Stimulated activated CD8-positive, alpha-beta memory T cell treated with anti-CD3 and anti-CD28 coated beads, Interleukin-15, amount 100 ng/mL, for 4 hours (primary cell): ENCODE data around the gene TXNDC11.

Experiments used
- DNase-seq, 2 donors: peaks; one replicate each; pipeline ENCODE4 v3.0.0-alpha.2; 2020; ENCODE audit warnings: low read depth in 2 of 2

TXNDC11 gene

DNA sequence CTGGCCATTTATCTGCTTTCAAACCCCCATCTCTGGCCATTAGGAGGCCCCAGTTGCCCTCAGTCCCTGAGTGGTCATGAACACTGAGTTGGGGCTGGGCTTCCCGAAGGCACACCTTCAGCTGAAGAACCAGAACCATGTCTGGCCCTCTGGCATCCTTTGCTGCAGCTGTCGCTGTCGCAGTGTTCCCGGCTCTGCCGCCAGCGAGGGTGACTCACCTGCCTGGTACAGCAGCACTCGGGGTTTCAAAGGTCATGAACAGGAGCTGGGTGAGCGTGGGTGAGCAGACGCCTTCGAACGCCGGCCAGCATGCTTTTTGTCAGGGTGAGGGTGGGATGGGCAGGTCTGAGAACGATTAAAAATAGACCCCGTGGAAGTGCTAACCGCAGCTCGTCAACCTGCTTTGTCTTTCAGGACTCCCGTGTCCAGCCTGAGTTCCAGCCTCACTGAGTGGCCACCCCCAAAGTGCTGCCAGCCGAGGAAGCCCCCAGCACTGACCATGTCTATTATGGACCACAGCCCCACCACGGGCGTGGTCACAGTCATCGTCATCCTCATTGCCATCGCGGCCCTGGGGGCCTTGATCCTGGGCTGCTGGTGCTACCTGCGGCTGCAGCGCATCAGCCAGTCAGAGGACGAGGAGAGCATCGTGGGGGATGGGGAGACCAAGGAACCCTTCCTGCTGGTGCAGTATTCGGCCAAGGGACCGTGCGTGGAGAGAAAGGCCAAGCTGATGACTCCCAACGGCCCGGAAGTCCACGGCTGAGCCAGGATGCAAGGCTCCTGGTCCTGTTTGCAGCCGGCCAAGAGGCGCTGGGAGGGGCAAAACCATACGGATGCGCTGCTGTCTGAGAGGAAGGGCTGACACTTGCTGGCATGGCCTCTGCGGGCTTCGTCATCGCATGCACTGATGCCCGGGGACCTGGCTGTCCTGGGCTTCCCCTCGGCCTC is 66.8 kb downstream of the TXNDC11 start:
- no peak for DNase-seq

DNA sequence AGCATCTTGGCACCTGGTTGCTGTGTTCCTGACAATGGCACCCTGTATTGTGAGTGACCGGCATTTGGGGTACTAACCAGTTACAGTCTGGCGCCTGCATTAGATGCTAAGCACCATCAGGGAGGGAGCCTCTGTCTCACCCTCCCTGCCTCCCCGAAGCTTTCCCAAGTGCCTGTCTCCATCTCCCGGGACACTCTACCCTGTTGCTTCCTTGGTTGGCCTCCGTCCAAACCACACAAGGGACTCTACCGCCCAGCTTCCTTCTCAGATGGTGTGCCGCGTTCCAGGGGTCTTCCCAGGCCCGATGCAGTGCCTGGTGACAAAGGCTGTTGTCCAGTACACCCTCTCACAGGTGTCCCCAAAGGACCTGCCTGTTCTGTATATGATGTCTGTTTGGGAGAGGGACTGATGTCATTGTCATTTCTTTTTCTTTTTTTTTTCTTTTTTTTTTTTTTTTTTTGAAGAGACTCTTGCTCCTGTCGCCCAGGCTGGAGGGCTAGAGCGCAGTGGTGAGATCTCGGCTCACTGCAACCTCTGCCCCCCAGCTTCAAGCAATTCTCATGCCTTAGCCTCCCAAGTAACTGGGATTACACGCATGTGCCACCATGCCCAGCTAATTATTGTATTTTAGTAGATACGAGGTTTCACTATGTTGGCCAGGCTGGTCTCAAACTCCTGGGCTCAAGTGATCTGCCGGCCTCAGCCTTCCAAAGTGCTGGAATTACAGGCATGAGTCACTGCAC is 67.7 kb downstream of the TXNDC11 start:
- DNase-seq: no peak

DNA sequence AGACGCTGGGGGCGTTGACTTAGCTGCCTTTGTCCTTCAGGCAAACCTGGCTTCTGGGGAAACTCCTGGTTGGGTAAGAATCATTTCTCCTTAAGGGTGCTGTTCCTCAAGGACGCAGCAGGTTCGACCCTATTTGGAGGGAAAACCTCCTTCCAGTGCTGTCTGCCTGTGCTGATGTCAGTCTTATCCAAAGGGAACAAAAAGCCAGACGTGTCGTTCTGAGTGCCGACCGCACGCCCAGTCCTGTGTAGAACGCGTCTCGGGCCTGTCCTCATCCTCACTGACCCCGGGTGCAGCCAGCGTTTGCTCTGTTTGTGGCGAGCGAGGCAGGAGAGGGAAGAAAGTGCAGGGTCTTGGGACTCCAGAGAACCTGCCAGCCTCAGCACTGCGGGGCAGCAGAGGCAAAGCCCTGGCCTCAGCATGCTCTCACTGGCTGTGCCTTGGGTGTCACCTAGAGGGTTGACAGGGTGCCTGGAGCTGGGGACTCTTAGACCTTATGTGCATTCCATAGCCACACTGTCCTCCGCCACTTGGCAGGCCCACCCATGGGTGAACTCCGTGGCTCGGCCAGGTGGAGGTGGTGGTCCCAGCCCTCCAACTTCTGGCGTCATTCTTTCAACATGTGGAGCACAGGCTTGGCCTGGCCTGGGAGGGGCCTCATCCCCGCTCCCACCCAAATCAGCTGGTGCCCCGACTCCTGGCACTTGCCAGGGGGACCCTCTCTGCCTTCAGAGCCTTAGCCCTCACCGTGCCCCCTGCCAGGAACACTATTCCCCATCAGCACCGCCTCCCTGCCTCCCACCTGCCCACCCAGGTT is 68.4 kb downstream of the TXNDC11 start:
- no peak for DNase-seq

GRCh38 chr16:11673091-11674000 is 69.3 kb downstream of the TXNDC11 start:
- no peak for DNase-seq

DNA sequence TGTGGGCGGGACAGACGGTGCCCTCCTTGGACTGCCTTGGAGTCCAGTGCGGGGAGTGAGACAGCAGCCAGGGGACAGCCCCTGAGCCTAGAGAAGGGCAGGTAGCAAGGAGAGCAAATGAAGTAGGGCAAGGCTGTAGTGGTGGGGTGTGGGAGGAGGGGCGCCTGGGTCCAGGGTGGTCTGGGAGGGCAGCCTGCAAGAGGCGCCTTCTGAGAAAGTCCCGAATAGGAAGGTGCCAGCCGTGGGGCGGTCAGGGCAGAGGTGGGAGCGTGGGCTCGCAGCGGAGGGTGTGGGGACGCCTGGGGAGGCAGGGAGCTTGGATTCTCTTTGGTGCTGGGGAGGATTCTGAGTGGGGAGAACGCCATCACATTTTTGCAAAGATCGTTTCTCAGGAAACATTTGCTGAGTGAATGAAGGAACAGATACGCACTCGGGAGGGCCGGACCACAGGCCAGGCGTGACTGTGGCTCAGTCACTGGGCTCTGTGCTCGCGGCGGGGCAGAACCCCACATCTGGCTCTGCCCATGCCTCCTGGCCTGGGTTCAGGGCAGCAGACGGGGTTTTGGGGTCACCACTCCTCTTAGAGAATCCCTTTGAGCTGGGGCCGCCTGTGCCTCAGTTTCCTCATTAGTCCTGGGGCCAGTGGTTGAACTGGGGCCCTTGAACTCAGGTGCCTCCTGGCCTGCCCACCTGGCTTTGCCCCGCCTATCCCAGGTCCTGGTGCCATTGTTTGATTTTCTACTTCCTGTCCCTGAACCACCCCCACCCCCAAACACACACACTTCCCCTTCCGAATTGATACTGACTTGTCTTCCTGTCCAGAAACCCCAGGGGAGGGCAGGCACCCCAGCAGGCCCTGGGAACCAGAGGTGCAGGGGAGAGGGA is 70.2 kb downstream of the TXNDC11 start:
- no peak for DNase-seq

DNA sequence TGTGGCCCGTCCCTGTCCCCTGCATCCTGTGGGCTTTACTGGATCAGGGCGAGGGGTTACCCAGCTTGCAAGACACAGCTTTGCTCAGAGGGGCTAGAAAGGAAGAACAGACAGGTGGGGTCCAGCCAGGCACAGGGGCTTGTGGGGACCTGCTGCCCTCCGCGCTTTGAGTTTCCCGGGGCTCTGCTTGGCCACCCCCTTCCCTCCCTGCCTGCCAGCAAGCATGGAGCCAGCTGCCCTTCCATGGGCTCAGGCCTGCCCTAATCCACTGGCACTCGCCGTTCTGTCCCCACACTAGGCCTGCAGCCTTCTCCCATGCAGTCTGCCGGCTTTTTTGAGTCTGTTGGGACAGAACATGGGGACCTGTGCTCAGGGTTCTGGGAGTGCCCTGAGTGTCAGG is 71.0 kb downstream of the TXNDC11 start:
- DNase-seq: no peak

- no peak for DNase-seq
Observed at GRCh38 chr16:11671271-11671670, 71.4 kb downstream of the TXNDC11 start.

DNA sequence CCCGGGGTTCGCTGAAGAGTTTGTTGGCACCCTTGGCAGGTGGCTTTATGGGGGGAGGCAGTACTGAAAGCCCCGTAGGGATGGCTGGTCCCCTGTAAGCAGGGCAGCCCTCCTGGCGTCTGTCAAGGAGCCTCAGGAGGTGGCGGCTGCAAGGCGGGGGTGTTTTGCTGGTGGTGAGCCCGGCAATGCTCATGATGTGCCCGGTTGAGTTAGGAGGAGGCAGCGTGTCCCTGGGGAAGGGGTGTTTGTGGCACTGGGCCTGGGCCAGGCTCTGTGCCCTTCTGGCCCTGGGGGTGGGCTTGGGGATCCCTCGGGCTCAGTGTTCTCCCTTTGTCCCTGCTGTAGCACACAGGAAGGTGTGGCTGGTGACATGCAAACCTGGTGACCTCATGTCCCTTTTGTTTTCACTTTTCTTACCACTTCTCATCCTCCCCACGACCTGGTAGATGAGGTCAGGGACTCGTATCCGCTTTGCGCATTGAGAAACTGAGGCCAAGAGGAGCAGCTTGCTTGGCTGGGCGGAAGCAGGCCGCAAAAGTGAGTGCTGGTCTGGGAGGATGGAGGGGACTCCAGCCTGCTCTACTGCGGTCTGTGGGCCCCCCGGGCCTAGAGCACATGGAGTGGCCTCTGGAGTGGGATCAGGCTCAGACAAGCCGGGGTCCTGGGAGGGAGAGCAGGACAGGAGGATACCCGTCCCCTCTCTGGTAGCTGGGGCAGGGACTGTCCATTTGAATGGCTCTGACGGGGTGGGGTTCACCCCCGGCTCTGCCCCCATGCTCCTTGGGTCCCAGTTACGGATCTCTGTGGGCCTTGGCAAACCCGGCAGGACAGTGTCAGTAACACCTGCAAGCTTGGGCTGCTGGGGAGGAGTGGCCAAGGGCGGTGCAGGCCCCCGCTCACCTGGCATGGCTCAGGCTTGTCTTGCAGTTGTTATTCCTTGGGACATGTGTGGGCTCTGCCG is 72.2 kb downstream of the TXNDC11 start:
- DNase-seq: no peak

GRCh38 chr16:11669380-11670146 is 73.1 kb downstream of the TXNDC11 start:
- no peak for DNase-seq

- DNase-seq: no peak
Observed at GRCh38 chr16:11668623-11669379, 73.9 kb downstream of the TXNDC11 start.

- peak; percentile 60 to 73 for DNase-seq
Observed at GRCh38 chr16:11667824-11668622, 74.6 kb downstream of the TXNDC11 start, which contains the start of gene SNN. Gene SNN, plus strand, starts transcription at chr16:11668455. Its CDS starts 7,605 bp downstream, at chr16:11676060.

GRCh38 chr16:11667221-11667823 is 75.3 kb downstream of the TXNDC11 start:
- DNase-seq: no peak

- DNase-seq: no peak
Observed at GRCh38 chr16:11666103-11667055, 76.3 kb downstream of the TXNDC11 start.

GRCh38 chr16:11665071-11665491 is 77.6 kb downstream of the TXNDC11 start:
- no peak for DNase-seq

- no peak for DNase-seq
Observed at GRCh38 chr16:11662582-11662981, 80.1 kb downstream of the TXNDC11 start.
